Measurements from ENCODE around the gene OGFR.

Gene OGFR

DNA sequence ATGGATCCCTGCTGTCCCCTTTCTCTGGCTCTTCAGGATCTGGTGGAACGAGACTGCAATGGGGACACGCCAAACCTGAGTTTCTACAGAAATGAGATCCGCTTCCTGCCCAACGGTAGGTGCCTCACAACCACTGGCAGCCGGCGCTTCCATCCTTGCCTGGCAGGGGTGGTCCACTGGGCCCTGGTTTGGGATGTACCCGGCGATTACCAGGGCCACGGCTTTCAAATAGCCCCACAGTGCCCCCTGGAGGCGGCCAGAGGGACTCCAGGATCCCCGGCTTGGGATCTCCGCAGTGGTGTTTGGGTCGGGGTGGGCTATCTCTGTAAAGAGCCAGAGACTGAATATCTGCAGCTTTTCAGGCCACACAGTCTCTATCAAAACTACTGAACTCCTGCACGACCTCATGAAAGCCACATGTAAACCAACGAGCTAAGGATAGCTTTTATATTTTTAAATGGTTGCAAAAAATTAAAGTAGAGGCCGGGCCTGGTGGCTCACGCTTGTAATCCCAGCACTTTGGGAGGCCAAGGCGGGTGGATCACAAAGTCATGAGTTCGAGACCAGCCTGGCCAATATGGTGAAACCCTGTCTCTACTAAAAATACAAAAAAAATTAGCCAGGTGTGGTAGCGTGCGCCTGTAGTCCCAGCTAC is 3.7 kb downstream of the OGFR start:
- Histone ChIP-seq H3K4me1 (ENCODE audit: control insufficient read depth, insufficient read depth, low read length) (peaks cover 2% of the 10 kb centered on the region), H3K9ac (ENCODE audit: low read depth, low read length) (no peak overlapping the region), H3K4me3 (ENCODE audit: low read depth, low read length) (no peak overlapping the region), H3K27me3 (ENCODE audit: control insufficient read depth, insufficient read depth, low read length) (peaks cover 2% of the 10 kb centered on the region), H3K9me3 (ENCODE audit: control insufficient read depth, insufficient read depth, low read length) (no peaks in the 10 kb centered on the region), H3K36me3 (ENCODE audit: control insufficient read depth, insufficient read depth, low read length) (peaks cover 47% of the 10 kb centered on the region)

DNA sequence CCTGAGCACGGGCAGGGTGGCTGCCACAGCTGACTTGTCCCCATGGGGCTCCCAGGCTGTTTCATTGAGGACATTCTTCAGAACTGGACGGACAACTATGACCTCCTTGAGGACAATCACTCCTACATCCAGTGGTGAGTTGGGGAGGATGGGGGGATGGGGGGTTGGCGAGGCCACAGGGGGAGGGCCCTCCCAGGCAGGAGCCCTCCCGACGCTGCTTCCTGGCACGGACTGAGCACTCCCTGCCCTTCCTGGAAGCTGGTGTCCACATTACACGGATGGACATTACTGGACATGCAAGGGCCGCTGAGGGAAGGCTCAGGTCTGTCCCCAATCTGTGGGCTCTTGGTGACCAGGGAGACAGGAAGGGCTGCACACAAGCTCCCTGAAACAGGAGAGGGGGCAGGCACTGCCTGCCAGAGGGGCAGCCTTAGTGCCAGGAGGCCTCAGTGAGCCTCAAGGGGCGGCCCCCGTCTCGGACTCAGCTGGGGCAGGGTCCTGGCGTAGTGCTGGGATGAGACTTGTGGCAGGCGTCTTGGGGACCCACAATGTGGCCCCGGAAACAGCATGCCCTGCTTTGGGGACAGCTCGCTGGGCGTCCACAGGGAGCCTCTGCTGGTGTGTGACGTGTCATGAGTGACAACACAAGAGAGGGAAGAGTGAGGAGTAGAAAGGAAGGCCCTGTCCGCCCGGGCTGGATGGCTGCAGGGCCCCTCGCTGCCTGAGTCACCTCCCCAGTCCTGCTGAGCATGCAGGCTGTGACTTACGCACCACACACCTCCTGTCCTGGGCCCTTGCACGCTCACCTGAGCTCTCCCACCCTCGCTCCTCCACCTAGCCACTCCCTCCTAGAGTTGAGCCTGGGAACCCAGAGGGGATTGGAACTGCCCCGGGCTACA is 5.1 kb downstream of the OGFR start:
- Histone ChIP-seq H3K9ac (ENCODE audit: low read depth, low read length) (no peak overlapping the region), H3K4me1 (ENCODE audit: control insufficient read depth, insufficient read depth, low read length) (peaks cover 2% of the 10 kb centered on the region), H3K36me3 (ENCODE audit: control insufficient read depth, insufficient read depth, low read length) (peaks cover 54% of the 10 kb centered on the region), H3K27me3 (ENCODE audit: control insufficient read depth, insufficient read depth, low read length) (no peaks in the 10 kb centered on the region), H3K4me3 (ENCODE audit: low read depth, low read length) (no peak overlapping the region), H3K9me3 (ENCODE audit: control insufficient read depth, insufficient read depth, low read length) (no peaks in the 10 kb centered on the region)

DNA sequence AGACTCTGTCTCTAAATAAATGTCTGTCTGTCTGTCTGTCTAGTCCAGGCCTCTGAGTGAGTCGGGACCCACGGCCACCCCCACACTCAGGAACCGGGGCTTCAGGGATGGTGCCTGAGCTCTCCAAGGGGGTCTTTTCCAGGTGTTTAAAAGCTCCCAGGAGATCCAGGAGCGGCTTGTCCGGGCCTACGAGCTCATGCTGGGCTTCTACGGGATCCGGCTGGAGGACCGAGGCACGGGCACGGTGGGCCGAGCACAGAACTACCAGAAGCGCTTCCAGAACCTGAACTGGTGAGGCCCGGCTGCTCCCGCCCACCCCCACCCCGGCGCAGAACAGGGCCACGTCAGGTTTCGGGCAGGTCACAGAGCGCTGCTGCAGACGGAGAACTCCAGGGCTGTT is 6.7 kb downstream of the OGFR start:
- Histone ChIP-seq H3K4me1 (ENCODE audit: control insufficient read depth, insufficient read depth, low read length) (peaks cover 3% of the 10 kb centered on the region), H3K36me3 (ENCODE audit: control insufficient read depth, insufficient read depth, low read length) (peaks cover 54% of the 10 kb centered on the region), H3K4me3 (ENCODE audit: low read depth, low read length) (no peak overlapping the region)

DNA sequence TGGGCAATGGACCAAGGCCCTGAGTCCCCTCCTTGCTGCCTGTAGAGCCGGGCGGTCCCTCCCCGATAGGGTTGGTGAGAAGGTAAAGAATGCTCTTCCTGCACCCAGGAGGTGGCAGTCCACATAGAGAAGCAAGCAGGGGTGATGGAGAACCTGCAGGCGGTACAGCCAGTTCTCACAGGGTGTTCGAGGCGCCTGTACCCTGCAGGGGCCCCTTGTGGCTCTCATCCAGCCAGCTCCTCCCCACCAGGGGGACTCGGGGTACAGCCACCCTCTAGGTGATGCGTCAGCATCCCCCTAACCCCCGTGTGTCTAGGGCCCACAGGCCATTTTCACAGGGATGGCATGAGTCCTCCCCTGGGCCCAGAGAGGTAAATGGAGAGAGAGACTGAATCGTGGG is 7.1 kb downstream of the OGFR start:
- H3K4me3 ChIP-seq (ENCODE audit: low read depth, low read length) = no peak overlapping the region
- H3K9ac ChIP-seq (ENCODE audit: low read depth, low read length) = no peak overlapping the region
- no peaks in the 10 kb centered on the region for H3K27me3 ChIP-seq (ENCODE audit: control insufficient read depth, insufficient read depth, low read length)
- H3K4me1 ChIP-seq (ENCODE audit: control insufficient read depth, insufficient read depth, low read length) = peaks cover 3% of the 10 kb centered on the region
- no peaks in the 10 kb centered on the region for H3K9me3 ChIP-seq (ENCODE audit: control insufficient read depth, insufficient read depth, low read length)
- peaks cover 54% of the 10 kb centered on the region for H3K36me3 ChIP-seq (ENCODE audit: control insufficient read depth, insufficient read depth, low read length)

More for the DNA sequence above, 6.7 kb downstream of the OGFR start:
- no peaks in the 10 kb centered on the region for H3K27me3 ChIP-seq (ENCODE audit: control insufficient read depth, insufficient read depth, low read length)
- H3K9ac ChIP-seq (ENCODE audit: low read depth, low read length) = no peak overlapping the region
- no peaks in the 10 kb centered on the region for H3K9me3 ChIP-seq (ENCODE audit: control insufficient read depth, insufficient read depth, low read length)

DNA sequence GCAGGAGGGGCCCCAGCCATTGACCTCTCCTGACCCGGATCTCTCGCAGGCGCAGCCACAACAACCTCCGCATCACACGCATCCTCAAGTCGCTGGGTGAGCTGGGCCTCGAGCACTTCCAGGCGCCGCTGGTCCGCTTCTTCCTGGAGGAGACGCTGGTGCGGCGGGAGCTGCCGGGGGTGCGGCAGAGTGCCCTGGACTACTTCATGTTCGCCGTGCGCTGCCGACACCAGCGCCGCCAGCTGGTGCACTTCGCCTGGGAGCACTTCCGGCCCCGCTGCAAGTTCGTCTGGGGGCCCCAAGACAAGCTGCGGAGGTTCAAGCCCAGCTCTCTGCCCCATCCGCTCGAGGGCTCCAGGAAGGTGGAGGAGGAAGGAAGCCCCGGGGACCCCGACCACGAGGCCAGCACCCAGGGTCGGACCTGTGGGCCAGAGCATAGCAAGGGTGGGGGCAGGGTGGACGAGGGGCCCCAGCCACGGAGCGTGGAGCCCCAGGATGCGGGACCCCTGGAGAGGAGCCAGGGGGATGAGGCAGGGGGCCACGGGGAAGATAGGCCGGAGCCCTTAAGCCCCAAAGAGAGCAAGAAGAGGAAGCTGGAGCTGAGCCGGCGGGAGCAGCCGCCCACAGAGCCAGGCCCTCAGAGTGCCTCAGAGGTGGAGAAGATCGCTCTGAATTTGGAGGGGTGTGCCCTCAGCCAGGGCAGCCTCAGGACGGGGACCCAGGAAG is 7.7 kb downstream of the OGFR start:
- Histone ChIP-seq H3K27me3 (ENCODE audit: control insufficient read depth, insufficient read depth, low read length) (no peaks in the 10 kb centered on the region), H3K9me3 (ENCODE audit: control insufficient read depth, insufficient read depth, low read length) (no peaks in the 10 kb centered on the region), H3K4me1 (ENCODE audit: control insufficient read depth, insufficient read depth, low read length) (peaks cover 3% of the 10 kb centered on the region), H3K4me3 (ENCODE audit: low read depth, low read length) (no peak overlapping the region), H3K9ac (ENCODE audit: low read depth, low read length) (no peak overlapping the region), H3K36me3 (ENCODE audit: control insufficient read depth, insufficient read depth, low read length) (peaks cover 52% of the 10 kb centered on the region)

DNA sequence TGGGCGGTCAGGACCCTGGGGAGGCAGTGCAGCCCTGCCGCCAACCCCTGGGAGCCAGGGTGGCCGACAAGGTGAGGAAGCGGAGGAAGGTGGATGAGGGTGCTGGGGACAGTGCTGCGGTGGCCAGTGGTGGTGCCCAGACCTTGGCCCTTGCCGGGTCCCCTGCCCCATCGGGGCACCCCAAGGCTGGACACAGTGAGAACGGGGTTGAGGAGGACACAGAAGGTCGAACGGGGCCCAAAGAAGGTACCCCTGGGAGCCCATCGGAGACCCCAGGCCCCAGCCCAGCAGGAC is 8.2 kb downstream of the OGFR start:
- no peak overlapping the region for H3K4me3 ChIP-seq (ENCODE audit: low read depth, low read length)
- H3K9ac ChIP-seq (ENCODE audit: low read depth, low read length) = no peak overlapping the region
- H3K4me1 ChIP-seq (ENCODE audit: control insufficient read depth, insufficient read depth, low read length) = peaks cover 3% of the 10 kb centered on the region
- no peaks in the 10 kb centered on the region for H3K9me3 ChIP-seq (ENCODE audit: control insufficient read depth, insufficient read depth, low read length)
- H3K36me3 ChIP-seq (ENCODE audit: control insufficient read depth, insufficient read depth, low read length) = peaks cover 47% of the 10 kb centered on the region
- no peaks in the 10 kb centered on the region for H3K27me3 ChIP-seq (ENCODE audit: control insufficient read depth, insufficient read depth, low read length)

DNA sequence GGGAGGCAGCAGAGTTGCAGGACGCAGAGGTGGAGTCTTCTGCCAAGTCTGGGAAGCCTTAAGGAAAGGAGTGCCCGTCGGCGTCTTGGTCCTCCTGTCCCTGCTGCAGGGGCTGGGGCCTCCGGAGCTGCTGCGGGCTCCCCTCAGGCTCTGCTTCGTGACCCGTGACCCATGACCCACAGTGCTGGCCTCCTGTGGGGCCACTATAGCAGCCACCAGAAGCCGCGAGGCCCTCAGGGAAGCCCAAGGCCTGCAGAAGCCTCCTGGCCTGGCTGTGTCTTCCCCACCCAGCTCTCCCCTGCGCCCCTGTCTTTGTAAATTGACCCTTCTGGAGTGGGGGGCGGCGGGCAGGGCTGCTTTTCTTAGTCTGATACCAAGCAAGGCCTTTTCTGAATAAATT is 9.0 kb downstream of the OGFR start:
- Histone ChIP-seq H3K27me3 (ENCODE audit: control insufficient read depth, insufficient read depth, low read length) (no peaks in the 10 kb centered on the region), H3K4me3 (ENCODE audit: low read depth, low read length) (no peak overlapping the region), H3K9me3 (ENCODE audit: control insufficient read depth, insufficient read depth, low read length) (no peaks in the 10 kb centered on the region), H3K4me1 (ENCODE audit: control insufficient read depth, insufficient read depth, low read length) (peaks cover 3% of the 10 kb centered on the region), H3K9ac (ENCODE audit: low read depth, low read length) (no peak overlapping the region), H3K36me3 (ENCODE audit: control insufficient read depth, insufficient read depth, low read length) (peaks cover 43% of the 10 kb centered on the region)

DNA sequence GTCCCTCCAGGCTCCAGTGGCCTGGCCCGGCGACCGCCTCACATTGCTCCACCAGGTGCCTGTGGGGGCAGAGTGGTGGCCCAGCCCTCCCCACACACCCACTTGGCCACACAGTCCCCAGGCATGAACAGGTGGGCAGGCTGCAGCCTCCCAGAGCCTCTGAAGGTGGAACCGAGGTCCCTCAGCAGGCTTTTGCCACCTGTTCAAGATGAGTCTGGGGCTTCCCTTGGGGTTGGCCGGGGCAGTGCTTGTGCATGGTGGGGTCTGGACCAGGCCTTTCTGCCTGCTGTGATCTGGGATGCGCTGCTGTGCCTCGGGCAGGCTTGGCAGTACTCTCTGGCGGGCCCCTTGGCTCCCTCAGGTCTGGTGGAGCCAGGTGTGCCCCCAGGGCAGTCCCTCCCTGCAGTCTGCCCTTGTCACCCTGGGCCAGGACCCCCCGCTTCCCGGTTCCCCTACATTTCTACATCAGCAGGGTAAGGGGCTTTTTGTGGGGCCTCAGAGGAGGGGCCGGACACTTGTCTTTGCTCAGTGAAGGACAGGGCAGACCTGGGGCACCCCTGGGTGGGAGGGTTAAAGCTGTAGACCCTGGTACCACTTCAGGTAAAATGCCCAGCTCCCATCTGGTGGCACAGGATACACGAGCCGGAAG is 9.5 kb downstream of the OGFR start:
- H3K9me3 ChIP-seq (ENCODE audit: control insufficient read depth, insufficient read depth, low read length) = no peaks in the 10 kb centered on the region
- H3K9ac ChIP-seq (ENCODE audit: low read depth, low read length) = no peak overlapping the region
- H3K4me3 ChIP-seq (ENCODE audit: low read depth, low read length) = no peak overlapping the region
- H3K36me3 ChIP-seq (ENCODE audit: control insufficient read depth, insufficient read depth, low read length) = peaks cover 41% of the 10 kb centered on the region
- no peaks in the 10 kb centered on the region for H3K27me3 ChIP-seq (ENCODE audit: control insufficient read depth, insufficient read depth, low read length)
- peaks cover 3% of the 10 kb centered on the region for H3K4me1 ChIP-seq (ENCODE audit: control insufficient read depth, insufficient read depth, low read length)

DNA sequence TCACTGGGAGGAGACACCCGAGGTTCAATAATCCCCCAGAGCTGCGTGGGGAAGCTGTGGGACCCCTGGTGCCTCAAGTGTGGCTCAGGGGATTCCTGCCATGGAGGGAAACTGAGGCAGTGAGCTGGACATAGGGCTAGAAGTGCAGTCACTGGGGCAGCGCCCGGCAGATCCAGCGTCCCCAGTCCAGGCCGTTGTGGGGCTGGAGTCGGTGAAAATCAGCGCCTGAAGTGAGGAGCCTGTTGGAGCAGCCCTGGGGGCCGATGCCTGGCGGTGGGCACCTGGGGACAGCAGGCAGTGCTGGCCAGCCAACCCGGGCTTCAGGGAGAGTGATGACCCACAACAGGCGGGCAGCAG is 10.1 kb downstream of the OGFR start:
- Histone ChIP-seq H3K9me3 (ENCODE audit: control insufficient read depth, insufficient read depth, low read length) (no peaks in the 10 kb centered on the region), H3K9ac (ENCODE audit: low read depth, low read length) (no peak overlapping the region), H3K36me3 (ENCODE audit: control insufficient read depth, insufficient read depth, low read length) (peaks cover 36% of the 10 kb centered on the region), H3K4me1 (ENCODE audit: control insufficient read depth, insufficient read depth, low read length) (peaks cover 3% of the 10 kb centered on the region), H3K4me3 (ENCODE audit: low read depth, low read length) (no peak overlapping the region), H3K27me3 (ENCODE audit: control insufficient read depth, insufficient read depth, low read length) (no peaks in the 10 kb centered on the region)

DNA sequence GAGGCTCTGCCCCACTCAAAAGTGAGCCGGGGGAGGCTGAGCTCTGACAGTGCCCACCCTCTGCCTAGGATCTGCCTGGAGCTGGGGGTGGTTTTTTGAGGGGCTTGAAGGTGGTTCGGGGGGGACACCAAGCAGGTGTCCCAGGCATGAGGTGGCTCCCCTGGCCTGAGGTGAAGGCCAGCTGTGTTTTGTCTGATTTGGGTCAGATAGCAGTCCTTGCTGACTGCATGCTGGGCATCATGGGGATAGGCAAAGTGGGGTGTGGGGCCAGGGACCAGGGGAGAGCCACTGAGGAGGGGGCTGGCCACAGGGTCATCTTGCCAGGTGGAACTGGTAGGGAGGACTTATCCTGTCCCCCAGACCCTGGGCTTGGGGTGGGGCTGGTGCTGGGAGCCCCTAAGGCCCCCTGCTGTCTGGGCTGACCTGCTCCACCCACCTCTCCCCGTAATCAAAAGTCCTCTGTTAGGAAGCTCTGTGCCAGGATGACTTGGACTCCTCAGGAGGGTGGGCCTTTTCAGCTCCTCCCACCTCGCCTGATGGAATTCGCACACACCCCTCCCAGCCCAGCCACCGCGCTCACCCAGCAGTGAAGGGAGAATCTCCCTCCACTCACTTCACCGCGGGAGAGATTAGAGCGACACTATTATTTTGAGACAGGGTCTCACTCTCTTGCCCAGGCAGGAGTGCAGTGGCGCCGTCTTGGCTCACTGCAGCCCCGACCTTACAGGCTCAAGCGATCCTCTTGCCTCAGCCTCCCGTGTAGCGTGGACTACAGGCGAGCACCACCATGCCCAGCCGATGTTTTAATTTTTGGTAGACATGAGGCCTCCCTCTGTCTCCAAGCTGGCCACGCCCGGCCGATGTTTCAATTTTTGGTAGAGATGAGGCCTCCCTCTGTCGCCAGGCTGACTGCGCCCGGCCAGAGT is 10.7 kb downstream of the OGFR start:
- Histone ChIP-seq H3K4me3 (ENCODE audit: low read depth, low read length) (peak overlapping the region; percentile 49), H3K9ac (ENCODE audit: low read depth, low read length) (peak overlapping the region; percentile 37), H3K9me3 (ENCODE audit: control insufficient read depth, insufficient read depth, low read length) (no peaks in the 10 kb centered on the region), H3K36me3 (ENCODE audit: control insufficient read depth, insufficient read depth, low read length) (peaks cover 31% of the 10 kb centered on the region), H3K4me1 (ENCODE audit: control insufficient read depth, insufficient read depth, low read length) (peaks cover 3% of the 10 kb centered on the region), H3K27me3 (ENCODE audit: control insufficient read depth, insufficient read depth, low read length) (no peaks in the 10 kb centered on the region)

Measured in iPS-15b (cell line).